T-helper 22 cell (primary cell): Measurements from ENCODE around the gene ROPN1B.

Experiments used
- DNase-seq: peaks from one replicate; pipeline ENCODE4 v3.0.0-alpha.2; 2020; ENCODE audit warnings: low read depth

ROPN1B gene

GRCh38 chr3:126005951-126006350 is 37.0 kb downstream of the ROPN1B start:
- DNase-seq = no peak

DNA sequence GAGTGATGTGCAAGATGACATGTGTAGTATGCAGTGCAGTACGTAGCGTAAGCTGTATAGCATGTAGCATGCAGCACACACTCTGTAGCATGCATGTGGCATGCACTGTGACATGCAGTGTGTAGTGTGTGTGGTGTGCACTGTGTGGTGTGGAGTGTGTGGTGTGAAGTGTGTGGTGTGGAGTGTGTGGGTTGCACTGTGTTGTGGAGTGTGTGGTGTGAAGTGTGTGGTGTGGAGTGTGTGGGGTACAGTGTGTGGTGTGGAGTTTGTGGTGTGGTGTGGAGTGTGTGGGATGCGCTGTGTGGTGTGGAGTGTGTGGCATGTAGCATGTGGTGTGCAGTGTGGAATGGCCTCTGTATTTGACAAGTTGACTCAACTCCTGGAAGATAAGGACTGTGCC is 39.2 kb downstream of the ROPN1B start:
- no peak for DNase-seq

GRCh38 chr3:126009181-126009580 is 40.2 kb downstream of the ROPN1B start:
- DNase-seq = no peak

DNA sequence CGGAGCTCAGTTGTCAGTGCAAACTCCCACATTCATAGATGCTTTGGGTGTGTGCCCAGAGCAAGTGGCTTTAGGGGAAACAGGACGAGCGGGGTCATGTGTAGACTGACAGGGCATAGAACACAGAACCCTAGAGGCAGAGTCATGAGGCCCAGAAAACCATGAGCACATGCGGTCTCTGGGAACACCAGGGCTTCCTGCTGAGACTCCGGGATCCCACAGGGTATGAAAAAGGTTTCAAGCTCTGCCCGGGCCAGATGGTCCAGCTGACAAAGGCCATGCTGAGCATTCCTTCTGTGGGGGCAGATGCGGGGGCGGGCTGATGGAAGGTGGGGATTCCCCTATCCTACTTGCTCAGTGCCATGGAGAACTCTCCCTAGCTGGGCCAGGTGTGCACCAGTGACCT is 44.8 kb downstream of the ROPN1B start:
- DNase-seq = no peak

DNA sequence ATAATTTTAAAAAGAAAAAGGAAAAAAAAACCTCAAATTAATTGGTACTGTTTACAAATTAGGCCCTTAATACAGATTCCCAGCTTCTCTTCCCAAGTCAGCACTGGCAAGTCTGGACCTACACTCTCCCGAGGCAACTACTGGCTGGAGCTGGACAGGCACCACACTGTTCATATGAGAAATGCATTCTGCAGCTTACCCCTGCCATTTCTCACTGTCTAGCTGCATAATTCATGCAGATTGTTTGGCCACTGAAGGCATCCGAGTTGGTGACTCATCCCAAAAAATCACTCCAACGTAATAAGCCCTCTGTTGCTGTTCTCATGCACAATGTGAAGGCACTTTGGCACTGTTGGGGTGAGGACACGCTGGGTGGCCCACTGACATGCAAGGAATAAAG is 45.3 kb downstream of the ROPN1B start:
- DNase-seq = no peak

GRCh38 chr3:126015075-126015474 is 46.1 kb downstream of the ROPN1B start:
- DNase-seq = no peak

- DNase-seq = no peak
Observed at GRCh38 chr3:126016616-126017015, 47.6 kb downstream of the ROPN1B start.

DNA sequence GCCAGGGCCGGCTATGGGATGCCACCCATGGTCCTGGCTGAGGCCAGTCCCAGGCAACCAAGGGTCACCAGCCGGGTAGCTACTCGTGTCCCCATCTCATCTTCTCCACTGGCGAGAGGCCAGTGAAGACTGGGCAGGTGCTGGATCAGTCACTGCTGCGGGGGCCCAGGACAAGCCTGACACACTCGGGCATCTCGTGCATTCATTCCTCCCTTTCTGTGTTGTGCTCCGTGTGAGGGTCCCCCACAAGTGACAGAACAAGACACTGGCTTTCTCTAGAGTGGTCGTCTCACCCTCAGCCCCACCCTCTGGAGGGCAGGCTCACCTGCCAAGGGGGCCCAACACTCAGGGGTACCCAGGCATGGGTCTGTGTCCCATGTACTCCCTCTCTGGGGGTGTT is 48.4 kb downstream of the ROPN1B start:
- no peak for DNase-seq

GRCh38 chr3:126018545-126018944 is 49.6 kb downstream of the ROPN1B start:
- DNase-seq = no peak

GRCh38 chr3:126018995-126019394 is 50.0 kb downstream of the ROPN1B start:
- no peak for DNase-seq

DNA sequence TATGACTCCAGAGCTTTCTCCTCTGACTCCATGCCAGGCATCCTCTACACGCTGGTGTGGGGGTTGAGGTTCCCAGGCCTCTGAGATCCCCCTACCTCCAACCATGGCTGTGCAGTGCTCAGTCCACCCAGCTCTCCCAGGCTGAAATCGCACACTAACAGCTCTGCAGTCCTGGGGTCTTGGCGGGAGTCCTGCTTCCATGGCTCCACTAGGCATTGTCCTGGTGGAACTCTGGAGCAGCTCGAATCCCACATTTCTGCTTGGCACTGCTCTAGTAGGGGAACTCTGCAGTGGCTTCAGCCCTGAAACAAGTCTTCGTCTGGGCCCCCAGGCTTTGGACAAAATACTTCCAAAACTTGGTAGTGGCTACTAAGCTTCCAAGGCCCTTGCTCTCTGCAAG is 50.7 kb downstream of the ROPN1B start:
- DNase-seq = no peak

- DNase-seq = no peak
Observed at GRCh38 chr3:126021224-126021623, 52.2 kb downstream of the ROPN1B start.

DNA sequence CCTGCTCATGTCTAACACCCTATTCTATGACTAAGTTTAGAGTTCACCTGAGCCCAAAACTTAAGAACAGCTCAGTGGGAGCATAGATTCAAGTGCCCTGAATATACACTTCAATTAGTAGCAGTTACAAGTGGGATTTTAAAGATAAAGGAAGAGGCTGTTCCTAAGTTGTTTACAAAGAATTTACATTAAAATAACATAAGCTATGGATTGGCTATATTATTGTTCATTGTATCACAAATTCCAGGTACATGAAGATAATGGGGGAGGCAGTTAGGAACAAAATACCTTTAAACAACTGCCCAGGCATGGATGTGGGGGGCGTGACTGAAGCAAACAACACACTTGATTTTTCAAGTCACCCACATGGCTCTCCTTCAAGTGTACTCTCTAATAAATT is 52.7 kb downstream of the ROPN1B start:
- no peak for DNase-seq

DNA sequence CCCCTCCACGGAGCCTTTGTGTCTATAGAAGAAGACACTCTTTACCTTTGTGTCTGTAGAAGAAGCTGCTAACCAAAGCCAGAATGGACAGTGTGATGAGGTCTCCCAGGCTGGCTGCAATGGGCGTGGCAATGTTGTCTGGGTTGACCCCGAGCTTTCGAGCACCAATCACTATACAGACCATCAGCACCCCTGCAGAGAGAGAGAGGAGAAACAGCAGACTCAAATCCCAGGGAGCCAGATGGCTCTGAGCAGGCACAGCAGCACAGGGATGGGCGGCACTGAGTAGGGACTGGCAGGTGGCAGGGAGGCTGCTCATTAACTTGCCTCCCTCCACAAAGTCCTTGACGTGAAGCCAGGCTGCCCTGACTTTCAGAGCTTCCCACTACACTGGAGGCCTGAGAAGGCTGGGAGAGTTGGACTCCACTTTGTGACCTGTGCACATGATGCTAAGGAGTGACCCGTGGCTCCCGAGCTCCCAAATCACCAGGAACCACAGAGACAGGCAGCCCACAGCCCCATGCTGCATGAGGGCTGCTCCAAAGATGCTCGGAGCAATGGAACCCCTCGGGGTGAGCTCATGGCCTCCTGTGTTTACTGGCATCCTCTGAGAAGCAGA is 53.9 kb downstream of the ROPN1B start:
- no peak for DNase-seq

DNA sequence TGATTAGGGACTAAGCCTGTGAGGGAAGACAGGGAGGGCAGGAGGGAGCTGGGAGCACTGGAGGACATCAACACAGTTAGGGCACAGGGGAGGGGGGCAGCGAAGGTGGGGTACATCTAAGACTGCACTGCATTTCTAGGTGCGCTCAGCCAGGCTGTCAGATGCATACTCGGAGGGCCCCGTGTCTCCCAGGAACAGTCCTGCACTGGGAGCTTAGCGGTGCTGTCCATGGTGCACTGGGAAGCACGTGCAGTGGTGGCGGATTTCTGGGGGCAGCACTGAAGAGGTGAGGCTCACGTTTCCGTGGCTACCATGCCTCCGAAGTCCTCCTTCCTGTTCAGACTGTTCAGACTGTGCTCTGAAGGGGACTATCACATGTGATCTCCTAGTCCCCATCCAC is 54.4 kb downstream of the ROPN1B start:
- no peak for DNase-seq

DNA sequence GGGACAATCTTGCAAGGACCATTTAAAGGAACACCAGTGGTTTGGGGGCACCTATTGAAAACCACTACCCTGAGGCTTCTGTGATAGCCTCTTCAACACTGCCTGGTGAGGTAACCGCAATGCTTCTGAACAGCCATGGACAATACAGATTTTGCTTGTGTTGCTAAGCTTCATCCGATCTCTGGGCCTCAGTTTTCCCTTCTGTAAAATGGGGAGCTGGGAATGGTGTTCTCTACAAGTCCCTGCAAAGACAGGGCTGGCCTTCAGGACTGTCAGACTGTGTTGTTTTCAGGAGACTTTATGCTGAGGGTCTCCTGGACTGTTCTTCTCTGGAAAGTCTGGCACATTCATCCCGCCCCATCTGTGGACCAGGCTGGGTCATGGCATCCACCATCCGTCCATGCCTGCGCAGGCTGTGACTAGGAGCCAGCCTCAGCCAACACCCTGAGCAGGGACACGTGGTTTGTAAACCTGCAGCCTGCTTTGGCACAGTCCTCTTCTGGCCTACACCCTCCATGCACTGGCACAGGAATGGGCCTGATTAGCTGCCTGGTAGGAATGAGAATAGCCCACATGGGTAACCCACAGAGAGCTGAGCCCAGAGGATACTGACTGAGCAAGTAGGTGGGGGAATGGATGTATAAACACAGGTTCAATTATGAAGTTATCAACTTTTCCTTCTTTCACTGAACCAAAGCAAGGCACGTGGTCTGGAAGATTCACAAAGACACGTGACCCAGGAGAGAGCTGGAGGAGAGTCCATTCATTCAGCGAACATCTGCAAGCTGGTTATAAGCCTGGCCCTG is 55.3 kb downstream of the ROPN1B start:
- DNase-seq = no peak

DNA sequence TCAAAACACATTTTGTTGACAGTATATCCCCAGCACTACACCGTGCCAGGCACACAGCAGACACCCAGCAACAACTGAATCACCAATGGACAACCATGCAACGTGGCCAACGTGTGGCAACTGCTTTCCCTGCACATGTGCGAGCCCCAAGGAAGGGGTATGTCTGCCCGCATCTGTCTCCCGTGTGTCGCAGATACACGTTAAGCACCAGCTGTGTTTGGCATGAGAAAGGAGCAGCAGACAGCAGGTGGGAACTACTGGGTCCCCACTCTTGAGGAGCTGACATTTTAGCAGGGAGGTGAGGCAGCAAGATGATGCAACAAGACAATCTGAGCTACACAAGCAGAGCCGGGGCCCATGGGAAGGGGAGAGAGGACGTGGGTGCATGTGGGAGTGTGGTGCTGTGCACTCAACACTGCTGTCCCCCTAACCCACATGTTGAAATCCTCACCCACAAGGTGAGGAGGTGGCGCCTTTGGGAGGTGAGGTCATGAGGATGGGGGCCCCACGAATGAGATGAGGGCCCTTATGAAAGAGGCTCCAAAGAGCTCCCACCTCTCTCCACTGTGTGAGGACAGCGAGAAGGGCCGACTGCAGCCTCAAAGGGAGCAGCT is 56.2 kb downstream of the ROPN1B start:
- no peak for DNase-seq

- DNase-seq = no peak
Observed at GRCh38 chr3:126025862-126026261, 56.9 kb downstream of the ROPN1B start.

- DNase-seq = no peak
Observed at GRCh38 chr3:126026277-126026751, 57.3 kb downstream of the ROPN1B start.

GRCh38 chr3:126026761-126027160 is 57.8 kb downstream of the ROPN1B start:
- no peak for DNase-seq

- no peak for DNase-seq
Observed at GRCh38 chr3:126028096-126028495, 59.1 kb downstream of the ROPN1B start.

DNA sequence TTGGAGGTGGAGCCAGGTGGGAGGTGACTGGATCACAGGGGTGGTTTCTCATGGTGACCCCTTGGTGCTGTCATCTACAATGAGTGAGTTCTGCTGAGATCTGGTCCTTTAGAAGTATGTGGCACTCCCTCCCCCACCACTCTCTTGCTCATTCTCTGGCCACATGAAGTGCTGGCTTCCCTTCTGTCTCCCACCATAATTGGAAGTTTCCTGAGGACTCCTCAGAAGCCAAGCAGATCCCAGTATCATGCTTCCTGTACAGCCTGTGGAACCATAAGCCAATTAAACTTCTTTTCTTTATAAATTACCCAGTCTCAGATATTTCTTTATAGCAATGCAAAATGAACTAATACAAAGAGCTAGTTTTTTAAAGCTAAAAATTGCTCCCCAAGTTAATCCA is 60.3 kb downstream of the ROPN1B start:
- no peak for DNase-seq

DNA sequence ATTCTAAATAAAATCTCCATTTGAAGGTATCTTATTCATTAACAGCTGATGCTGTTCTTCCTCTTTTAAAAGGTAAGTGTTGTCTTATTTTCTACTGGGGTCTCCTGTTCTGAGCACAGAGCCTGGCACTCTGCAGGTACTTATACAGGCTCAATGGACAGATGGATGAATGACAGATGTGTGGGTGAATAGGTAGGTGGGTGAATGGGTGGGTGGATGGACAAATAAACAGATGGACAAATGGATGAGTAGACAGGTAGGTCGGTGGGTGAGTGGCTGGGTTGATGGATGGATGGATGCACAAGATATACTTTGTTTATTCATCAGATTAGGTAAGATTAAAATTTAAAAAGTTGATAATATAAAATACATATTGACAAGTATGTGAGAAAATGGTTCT is 61.5 kb downstream of the ROPN1B start:
- DNase-seq = no peak
